ENCODE data around the gene ETV6. TPM values are rescaled to one million over a fixed set of nuclear protein-coding genes. Genes with fewer than 3 reads are reported as not detected.
A peak's percentile ranks its signal among the peaks of the same experiment; 100 is the strongest.

ETV6 gene
- total RNA-seq, 1 experiment from 2014 or later = 89.1 TPM

- H3K9me3 Mint-ChIP-seq (ENCODE audit: low read depth, unreplicated experiment) = no peaks in the 10 kb centered on the region
- peaks cover 10% of the 10 kb centered on the region for H3K36me3 Mint-ChIP-seq (ENCODE audit: insufficient read depth, unreplicated experiment)
- H3K4me1 Mint-ChIP-seq (ENCODE audit: low read depth, unreplicated experiment) = peaks cover 53% of the 10 kb centered on the region
- intact Hi-C loops (cut with micrococcal nuclease; ENCODE audit: unreplicated experiment) = no loop called here
- no TSS peak for BruUV-seq (replicated peaks)
- no peak overlapping the region for H3K27ac Mint-ChIP-seq (ENCODE audit: unreplicated experiment)
- no peaks in the 10 kb centered on the region for H3K27me3 Mint-ChIP-seq (ENCODE audit: unreplicated experiment)
- CTCF ChIA-PET = no interaction called here
- no peak for DNase-seq
- TF ChIP-seq CTCF (IDR thresholded peaks at IDR 0.05; ENCODE audit: unreplicated experiment) = no peak
- H3K4me3 Mint-ChIP-seq (ENCODE audit: low read depth, unreplicated experiment) = no peak overlapping the region
These were observed 137.3 kb downstream of the ETV6 start for GRCh38 chr12:11786638-11787365.

GRCh38 chr12:11787437-11787836, 138.0 kb downstream of the ETV6 start:
- no peaks in the 10 kb centered on the region for H3K27me3 Mint-ChIP-seq (ENCODE audit: unreplicated experiment)
- no peak for TF ChIP-seq CTCF (IDR thresholded peaks at IDR 0.05; ENCODE audit: unreplicated experiment)
- H3K36me3 Mint-ChIP-seq (ENCODE audit: insufficient read depth, unreplicated experiment) = peaks cover 10% of the 10 kb centered on the region
- CTCF ChIA-PET = no interaction called here
- DNase-seq = no peak
- no TSS peak for BruUV-seq (replicated peaks)
- peaks cover 52% of the 10 kb centered on the region for H3K4me1 Mint-ChIP-seq (ENCODE audit: low read depth, unreplicated experiment)
- intact Hi-C loops (cut with micrococcal nuclease; ENCODE audit: unreplicated experiment) = no loop called here
- H3K9me3 Mint-ChIP-seq (ENCODE audit: low read depth, unreplicated experiment) = no peaks in the 10 kb centered on the region
- H3K4me3 Mint-ChIP-seq (ENCODE audit: low read depth, unreplicated experiment) = no peak overlapping the region
- H3K27ac Mint-ChIP-seq (ENCODE audit: unreplicated experiment) = no peak overlapping the region

- intact Hi-C loops (cut with micrococcal nuclease; ENCODE audit: unreplicated experiment) = no loop called here
- H3K27me3 Mint-ChIP-seq (ENCODE audit: unreplicated experiment) = no peaks in the 10 kb centered on the region
- H3K4me1 Mint-ChIP-seq (ENCODE audit: low read depth, unreplicated experiment) = peaks cover 47% of the 10 kb centered on the region
- no peak overlapping the region for H3K4me3 Mint-ChIP-seq (ENCODE audit: low read depth, unreplicated experiment)
- no peak for DNase-seq
- no peak overlapping the region for H3K27ac Mint-ChIP-seq (ENCODE audit: unreplicated experiment)
- H3K9me3 Mint-ChIP-seq (ENCODE audit: low read depth, unreplicated experiment) = no peaks in the 10 kb centered on the region
- CTCF ChIA-PET = no interaction called here
- BruUV-seq (replicated peaks) = no TSS peak
- TF ChIP-seq CTCF (IDR thresholded peaks at IDR 0.05; ENCODE audit: unreplicated experiment) = no peak
- H3K36me3 Mint-ChIP-seq (ENCODE audit: insufficient read depth, unreplicated experiment) = peaks cover 10% of the 10 kb centered on the region
These were observed 138.7 kb downstream of the ETV6 start for GRCh38 chr12:11787933-11788849.

GRCh38 chr12:11793921-11794710, 144.6 kb downstream of the ETV6 start:
- H3K27me3 Mint-ChIP-seq (ENCODE audit: unreplicated experiment) = no peaks in the 10 kb centered on the region
- TF ChIP-seq CTCF (IDR thresholded peaks at IDR 0.05; ENCODE audit: unreplicated experiment) = no peak
- DNase-seq = no peak
- H3K27ac Mint-ChIP-seq (ENCODE audit: unreplicated experiment) = peak overlapping the region; percentile 96
- no peaks in the 10 kb centered on the region for H3K9me3 Mint-ChIP-seq (ENCODE audit: low read depth, unreplicated experiment)
- H3K36me3 Mint-ChIP-seq (ENCODE audit: insufficient read depth, unreplicated experiment) = peaks cover 24% of the 10 kb centered on the region
- intact Hi-C loops (cut with micrococcal nuclease; ENCODE audit: unreplicated experiment) = loop anchor here (2.0 kb wide), 1 partner anchor 45 kb away; no protein-coding TSS in a partner anchor
- H3K4me1 Mint-ChIP-seq (ENCODE audit: low read depth, unreplicated experiment) = peaks cover 85% of the 10 kb centered on the region
- CTCF ChIA-PET = interaction anchor here (0.9 kb wide), 1 partner anchor 48 kb away, joined by 10 read pairs; no protein-coding TSS in a partner anchor
- peak overlapping the region; percentile 27 for H3K4me3 Mint-ChIP-seq (ENCODE audit: low read depth, unreplicated experiment)
- BruUV-seq (replicated peaks) = no TSS peak

Measured in Calu3 (cell line).